SU-DHL-6 (cell line): Measurements from ENCODE around the gene LAYN.

Experiments used
- H2AFZ ChIP-seq: fragments of 200-600 bp; sonication (generic); 2 replicates; pipeline ENCODE4 v1.6.1; 2014; ENCODE audit warnings: low read depth, mild to moderate bottlenecking, moderate library complexity, mixed read lengths, antibody characterized with exemption, low read length; ENCODE audit not compliant: severe bottlenecking
- H3F3A ChIP-seq: fragments of 200-600 bp; shearing (Covaris generic); 2 replicates; pipeline ENCODE4 v1.6.0; 2016; ENCODE audit warnings: antibody characterized with exemption, mild to moderate bottlenecking; ENCODE audit not compliant: insufficient read depth
- H3K27ac ChIP-seq: fragments of 200-600 bp; sonication (generic); 2 replicates; pipeline ENCODE4 v1.5.1; 2016; ENCODE audit warnings: low read depth, mild to moderate bottlenecking, low read length, moderate library complexity, mixed read lengths
- H3K27me3 ChIP-seq: fragments of 200-600 bp; sonication (generic), shearing (Covaris generic); 2 replicates; pipeline ENCODE4 v1.6.0; 2014; ENCODE audit warnings: mild to moderate bottlenecking, low read length
- H3K36me3 ChIP-seq: fragments of 200-600 bp; sonication (generic); 2 replicates; pipeline ENCODE4 v1.6.1; 2014; ENCODE audit warnings: mild to moderate bottlenecking, low read length, mixed read lengths
- H3K4me2 ChIP-seq: fragments of 300-600, 200-600 bp; shearing (Covaris generic), sonication (generic); 2 replicates; pipeline ENCODE4 v1.6.0; 2014; ENCODE audit warnings: low read length, low read depth, mild to moderate bottlenecking; ENCODE audit not compliant: poor library complexity, severe bottlenecking
- H3K4me3 ChIP-seq: fragments of 200-600 bp; sonication (generic); 2 replicates; pipeline ENCODE4 v1.5.1; 2014; ENCODE audit warnings: antibody characterized with exemption, low read length, mild to moderate bottlenecking, mixed read lengths; ENCODE audit not compliant: insufficient read depth, poor library complexity, severe bottlenecking
- H3K79me2 ChIP-seq: fragments of 200-600 bp; sonication (generic); 2 replicates; pipeline ENCODE4 v1.6.1; 2014; ENCODE audit warnings: mild to moderate bottlenecking, low read length, moderate library complexity; ENCODE audit not compliant: insufficient read depth
- H3K9ac ChIP-seq: fragments of 200-600 bp; sonication (generic); 2 replicates; pipeline ENCODE4 v1.7.0; 2014; ENCODE audit warnings: mild to moderate bottlenecking, low read length
- H3K9me2 ChIP-seq: fragments of 200-600 bp; sonication (generic); replicated peaks from 2 replicates; pipeline ENCODE4 v1.6.1; 2014; ENCODE audit warnings: low read length; ENCODE audit not compliant: insufficient read depth
- H3K9me3 ChIP-seq: fragments of 200-600 bp; sonication (generic); 2 replicates; pipeline ENCODE4 v1.6.1; 2014; ENCODE audit warnings: low read length, mixed read lengths; ENCODE audit not compliant: insufficient read depth
- H4K20me1 ChIP-seq: fragments of 200-600 bp; sonication (generic); 2 replicates; pipeline ENCODE4 v1.6.1; 2014; ENCODE audit warnings: low read depth, mild to moderate bottlenecking, antibody characterized with exemption, low read length, moderate library complexity, mixed read lengths
- CTCF ChIP-seq: fragments of 200-600 bp; sonication (generic); IDR thresholded peaks from one replicate; pipeline ENCODE4 v1.5.1; 2017; ENCODE audit warnings: antibody characterized with exemption, mild to moderate bottlenecking, low read length, moderate library complexity; ENCODE audit not compliant: insufficient read depth, poor library complexity, severe bottlenecking
- EZH2phosphoT487 ChIP-seq: fragments of 200-600 bp; sonication (generic), shearing (Covaris generic); conservative IDR thresholded peaks from 2 replicates; pipeline ENCODE4 v1.6.1; 2018; ENCODE audit warnings: mild to moderate bottlenecking, antibody characterized with exemption, low read length, moderate library complexity, mixed read lengths

The LAYN gene

GRCh38 chr11:111528557-111528956, 12.0 kb upstream of the LAYN start:
- Histone ChIP-seq H3K27me3 (no peaks in the 10 kb centered on the region), H2AFZ (no peak overlapping the region), H3K4me2 (no peak overlapping the region)

GRCh38 chr11:111530091-111530490, 10.4 kb upstream of the LAYN start:
- Histone ChIP-seq H3K36me3 (no peaks in the 10 kb centered on the region), H3K4me2 (no peak overlapping the region), H4K20me1 (no peaks in the 10 kb centered on the region), H3F3A (no peaks in the 10 kb centered on the region), H3K9me3 (no peaks in the 10 kb centered on the region), H3K9ac (no peak overlapping the region), H2AFZ (no peak overlapping the region), H3K27me3 (no peaks in the 10 kb centered on the region), H3K79me2 (no peaks in the 10 kb centered on the region), H3K27ac (no peak overlapping the region), H3K4me3 (no peak overlapping the region), H3K9me2 (no peaks in the 10 kb centered on the region)
- no peak for TF ChIP-seq EZH2phosphoT487
- TF ChIP-seq CTCF: no peak

More at GRCh38 chr11:111528557-111528956, 12.0 kb upstream of the LAYN start:
- H3K36me3 ChIP-seq: no peaks in the 10 kb centered on the region
- H3K9me2 ChIP-seq: no peaks in the 10 kb centered on the region
- TF ChIP-seq CTCF (no peak), EZH2phosphoT487 (no peak)
- no peaks in the 10 kb centered on the region for H3F3A ChIP-seq
- no peak overlapping the region for H3K27ac ChIP-seq
- H3K9ac ChIP-seq: no peak overlapping the region
- no peaks in the 10 kb centered on the region for H3K79me2 ChIP-seq
- H3K9me3 ChIP-seq: no peaks in the 10 kb centered on the region
- H4K20me1 ChIP-seq: no peaks in the 10 kb centered on the region
- H3K4me3 ChIP-seq: no peak overlapping the region

- no peak overlapping the region for H3K9ac ChIP-seq
- H3K9me3 ChIP-seq: no peaks in the 10 kb centered on the region
- no peak overlapping the region for H3K4me2 ChIP-seq
- no peak overlapping the region for H3K27ac ChIP-seq
- no peaks in the 10 kb centered on the region for H4K20me1 ChIP-seq
- no peaks in the 10 kb centered on the region for H3K79me2 ChIP-seq
- H2AFZ ChIP-seq: no peak overlapping the region
- TF ChIP-seq CTCF (no peak), EZH2phosphoT487 (no peak)
- H3K9me2 ChIP-seq: no peaks in the 10 kb centered on the region
- H3F3A ChIP-seq: no peaks in the 10 kb centered on the region
- no peaks in the 10 kb centered on the region for H3K36me3 ChIP-seq
- no peak overlapping the region for H3K4me3 ChIP-seq
- H3K27me3 ChIP-seq: no peaks in the 10 kb centered on the region
These were observed 9.4 kb upstream of the LAYN start for GRCh38 chr11:111531136-111531535.

- Histone ChIP-seq H3K9ac (no peak overlapping the region), H3K9me2 (no peaks in the 10 kb centered on the region), H3K79me2 (no peaks in the 10 kb centered on the region), H3K4me3 (no peak overlapping the region), H3K4me2 (no peak overlapping the region), H3K36me3 (no peaks in the 10 kb centered on the region), H3K27ac (no peak overlapping the region), H4K20me1 (no peaks in the 10 kb centered on the region), H3K9me3 (no peaks in the 10 kb centered on the region), H3F3A (no peaks in the 10 kb centered on the region), H3K27me3 (no peaks in the 10 kb centered on the region), H2AFZ (no peak overlapping the region)
- TF ChIP-seq CTCF (no peak), EZH2phosphoT487 (no peak)
These were observed 8.7 kb upstream of the LAYN start for GRCh38 chr11:111531687-111532364.
